ENCODE data around the gene TDG.

GRCh38 chr12:104023710-104024109 is 58.0 kb downstream of the TDG start:
- TF ChIP-seq CTCF (IDR thresholded peaks at IDR 0.05; ENCODE audit: low read length) (no peak), EZH2 (optimal IDR thresholded peaks at IDR 0.05; ENCODE audit: low read depth, low read length) (no peak)
